Measurements from ENCODE around the gene PPP1R14B.

PPP1R14B gene

DNA sequence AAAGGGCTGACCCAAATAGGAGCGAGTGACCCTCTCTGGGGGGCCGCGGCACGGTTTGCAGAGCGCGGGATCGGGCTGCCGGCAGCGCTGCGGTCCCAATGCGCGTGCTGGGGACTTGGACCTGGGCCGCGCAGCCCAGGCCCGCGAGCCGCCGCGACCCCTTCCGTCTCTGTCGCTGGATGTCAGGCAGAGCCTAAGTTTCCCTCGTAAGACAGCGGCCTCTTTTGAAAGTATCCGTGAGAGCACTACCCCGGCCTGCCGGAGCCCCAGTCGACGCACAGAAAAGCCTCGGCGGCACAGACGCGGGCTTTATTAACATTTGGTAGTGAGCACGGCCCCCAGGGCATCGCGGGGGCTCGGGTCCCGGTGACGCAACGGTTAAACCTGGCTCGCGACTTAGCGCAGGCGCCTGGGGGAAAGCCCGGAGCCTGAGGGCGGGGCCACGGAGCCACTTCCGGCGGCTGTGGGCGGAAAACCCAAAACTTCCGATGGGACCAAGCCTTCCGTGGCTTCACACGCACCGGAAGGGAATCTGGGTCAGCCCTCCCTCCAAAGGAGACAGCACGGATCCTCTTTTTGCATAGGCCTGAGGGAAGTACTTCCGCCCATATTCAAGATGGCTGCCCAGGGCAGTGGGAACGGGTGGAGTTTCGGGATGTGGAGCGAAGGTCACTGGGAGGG lies 22.9 kb upstream of the PPP1R14B start:
- H3K27me3 ChIP-seq (replicated peaks; ENCODE audit: insufficient read depth, low read length) = no peaks in the 10 kb centered on the region
- H3K4me3 ChIP-seq (ENCODE audit: low read length) = peak overlapping the region; percentile 80
- peak overlapping the region; percentile 84 for H3K9ac ChIP-seq (ENCODE audit: low read length)
- H3K79me2 ChIP-seq (ENCODE audit: low read length) = peaks cover 11% of the 10 kb centered on the region; the same call in 1 of the 2 replicates
- no peaks in the 10 kb centered on the region for H3K36me3 ChIP-seq (replicated peaks; ENCODE audit: insufficient read depth, low read length)
- H3K27ac ChIP-seq (ENCODE audit: low read length) = peak overlapping the region; percentile 83
- H3K4me1 ChIP-seq (ENCODE audit: low read length) = 0 out of 2 replicates have a peak, but pooled peaks cover 5% of the 10 kb centered on the region
- peak overlapping the region; percentile 83 for H3K4me2 ChIP-seq (ENCODE audit: low read depth, low read length)
- H3F3A ChIP-seq (ENCODE audit: insufficient read depth, low read length) = peaks cover 26% of the 10 kb centered on the region
- H3K9me2 ChIP-seq (replicated peaks; ENCODE audit: insufficient read depth, low read length) = no peaks in the 10 kb centered on the region
- TF ChIP-seq, protein P1, sequence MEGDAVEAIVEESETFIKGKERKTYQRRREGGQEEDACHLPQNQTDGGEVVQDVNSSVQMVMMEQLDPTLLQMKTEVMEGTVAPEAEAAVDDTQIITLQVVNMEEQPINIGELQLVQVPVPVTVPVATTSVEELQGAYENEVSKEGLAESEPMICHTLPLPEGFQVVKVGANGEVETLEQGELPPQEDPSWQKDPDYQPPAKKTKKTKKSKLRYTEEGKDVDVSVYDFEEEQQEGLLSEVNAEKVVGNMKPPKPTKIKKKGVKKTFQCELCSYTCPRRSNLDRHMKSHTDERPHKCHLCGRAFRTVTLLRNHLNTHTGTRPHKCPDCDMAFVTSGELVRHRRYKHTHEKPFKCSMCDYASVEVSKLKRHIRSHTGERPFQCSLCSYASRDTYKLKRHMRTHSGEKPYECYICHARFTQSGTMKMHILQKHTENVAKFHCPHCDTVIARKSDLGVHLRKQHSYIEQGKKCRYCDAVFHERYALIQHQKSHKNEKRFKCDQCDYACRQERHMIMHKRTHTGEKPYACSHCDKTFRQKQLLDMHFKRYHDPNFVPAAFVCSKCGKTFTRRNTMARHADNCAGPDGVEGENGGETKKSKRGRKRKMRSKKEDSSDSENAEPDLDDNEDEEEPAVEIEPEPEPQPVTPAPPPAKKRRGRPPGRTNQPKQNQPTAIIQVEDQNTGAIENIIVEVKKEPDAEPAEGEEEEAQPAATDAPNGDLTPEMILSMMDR (IDR thresholded peaks at IDR 0.05; ENCODE audit: low read length) = peak; percentile 11; the same call in 1 of the 2 replicates
- TF ChIP-seq EZH2 (optimal IDR thresholded peaks at IDR 0.05; ENCODE audit: low read depth, low read length) = no peak
- TF ChIP-seq EZH2phosphoT487 (IDR thresholded peaks at IDR 0.05; ENCODE audit: low read length) = no peak
- H2AFZ ChIP-seq (ENCODE audit: low read length) = peak overlapping the region; percentile 73
- no peaks in the 10 kb centered on the region for H4K20me1 ChIP-seq (ENCODE audit: insufficient read depth, low read length)
- peak; percentile 99 for DNase-seq
- no peaks in the 10 kb centered on the region for H3K9me3 ChIP-seq (replicated peaks; ENCODE audit: insufficient read depth, low read length)

DNA sequence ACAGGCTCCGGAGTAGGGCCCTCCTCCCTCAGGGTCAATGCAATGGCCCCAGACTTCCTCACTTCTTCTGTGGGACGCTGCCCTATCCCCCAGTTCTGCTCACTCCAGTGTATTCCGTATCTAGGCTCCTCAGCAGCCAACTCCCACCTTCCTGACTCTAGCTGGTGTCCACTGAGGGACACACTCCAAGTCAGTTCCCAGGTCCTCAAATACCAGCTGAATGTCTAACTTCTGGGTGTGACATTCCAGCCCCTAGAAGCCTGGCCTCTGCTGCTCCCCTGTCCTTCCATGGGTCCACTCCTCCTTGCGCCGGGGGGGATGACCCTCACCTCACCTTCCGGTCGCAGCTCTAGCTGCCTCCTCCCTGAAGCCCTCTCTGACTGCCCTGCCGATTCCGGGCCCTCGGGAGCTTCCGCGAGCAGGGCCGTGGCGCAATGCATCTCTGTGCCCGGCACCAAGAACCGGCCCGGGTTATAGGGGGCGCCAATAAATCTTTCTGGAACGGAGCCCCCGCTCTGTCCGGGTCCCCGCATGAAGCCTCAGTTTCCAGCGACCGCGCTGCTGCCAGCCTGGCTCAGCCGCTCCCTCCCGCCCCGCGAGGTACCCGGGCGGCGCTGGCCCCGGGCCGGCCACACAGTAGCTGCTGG lies 22.3 kb upstream of the PPP1R14B start:
- DNase-seq = peak; percentile 54
- TF ChIP-seq EZH2phosphoT487 (IDR thresholded peaks at IDR 0.05; ENCODE audit: low read length) (no peak), EZH2 (optimal IDR thresholded peaks at IDR 0.05; ENCODE audit: low read depth, low read length) (no peak)
- TF ChIP-seq, protein P1 (IDR thresholded peaks at IDR 0.05; ENCODE audit: low read length) = no peak
- H3K4me1 ChIP-seq (ENCODE audit: low read length) = 0 out of 2 replicates have a peak, but pooled peaks cover 5% of the 10 kb centered on the region
- H3K4me3 ChIP-seq (ENCODE audit: low read length) = peak overlapping the region; percentile 80
- H3K9me2 ChIP-seq (replicated peaks; ENCODE audit: insufficient read depth, low read length) = no peaks in the 10 kb centered on the region
- H3K27me3 ChIP-seq (replicated peaks; ENCODE audit: insufficient read depth, low read length) = no peaks in the 10 kb centered on the region
- H3K9me3 ChIP-seq (replicated peaks; ENCODE audit: insufficient read depth, low read length) = no peaks in the 10 kb centered on the region
- peaks cover 26% of the 10 kb centered on the region for H3F3A ChIP-seq (ENCODE audit: insufficient read depth, low read length)
- H3K36me3 ChIP-seq (replicated peaks; ENCODE audit: insufficient read depth, low read length) = no peaks in the 10 kb centered on the region
- no peaks in the 10 kb centered on the region for H4K20me1 ChIP-seq (ENCODE audit: insufficient read depth, low read length)
- peak overlapping the region; percentile 83 for H3K27ac ChIP-seq (ENCODE audit: low read length)
- H3K4me2 ChIP-seq (ENCODE audit: low read depth, low read length) = peak overlapping the region; percentile 83
- H3K79me2 ChIP-seq (ENCODE audit: low read length) = peaks cover 11% of the 10 kb centered on the region; the same call in 1 of the 2 replicates
- H2AFZ ChIP-seq (ENCODE audit: low read length) = peak overlapping the region; percentile 73
- H3K9ac ChIP-seq (ENCODE audit: low read length) = peak overlapping the region; percentile 84

DNA sequence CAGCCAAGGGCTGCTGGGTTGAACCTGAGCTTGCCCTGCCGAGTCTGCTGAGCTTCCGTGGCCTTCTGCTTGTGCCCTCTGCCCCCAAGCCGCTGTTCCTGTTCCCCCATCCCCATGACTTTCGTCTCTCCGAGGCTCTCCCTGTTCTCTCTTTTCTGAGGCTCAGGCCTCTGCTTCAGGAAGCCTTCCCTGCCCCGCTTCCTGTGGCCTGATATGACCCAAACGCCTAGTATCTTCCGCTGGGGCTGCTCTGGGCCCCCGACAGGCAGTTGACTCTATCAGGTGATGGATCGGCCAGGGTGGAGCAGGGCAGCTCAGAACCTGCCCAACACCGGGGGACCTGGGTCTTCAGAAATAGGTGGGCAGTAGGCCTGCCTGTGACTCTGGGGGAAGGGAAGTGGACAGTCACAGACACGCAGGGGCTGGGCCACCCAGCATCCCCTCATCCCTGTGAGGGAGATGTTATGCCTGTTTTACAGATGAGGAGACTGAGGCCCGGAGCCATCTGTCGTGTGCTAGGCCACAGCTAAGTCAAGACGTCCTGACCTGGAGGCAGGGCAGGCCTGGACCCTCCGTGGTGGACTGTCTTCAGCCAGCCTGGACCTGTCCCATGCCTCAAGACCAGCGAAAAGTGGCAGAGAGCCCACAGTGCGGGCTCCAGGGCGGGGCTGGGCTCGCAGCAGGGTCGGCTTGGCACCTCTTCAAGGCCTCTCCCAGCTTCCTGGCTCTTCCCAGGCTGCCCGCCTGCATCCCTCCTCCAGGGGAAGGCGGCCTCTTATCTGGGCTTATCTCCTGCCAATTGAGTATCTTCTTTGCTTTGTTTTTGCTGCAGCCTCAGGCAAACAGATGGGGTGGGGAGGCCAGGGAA lies 21.5 kb upstream of the PPP1R14B start:
- H3K27ac ChIP-seq (ENCODE audit: low read length) = peak overlapping the region; percentile 83; the same call in 1 of the 2 replicates
- no peaks in the 10 kb centered on the region for H3K27me3 ChIP-seq (replicated peaks; ENCODE audit: insufficient read depth, low read length)
- H3F3A ChIP-seq (ENCODE audit: insufficient read depth, low read length) = peaks cover 26% of the 10 kb centered on the region
- DNase-seq = no peak
- peak overlapping the region; percentile 73; the same call in 1 of the 2 replicates for H2AFZ ChIP-seq (ENCODE audit: low read length)
- H4K20me1 ChIP-seq (ENCODE audit: insufficient read depth, low read length) = no peaks in the 10 kb centered on the region
- H3K9me2 ChIP-seq (replicated peaks; ENCODE audit: insufficient read depth, low read length) = no peaks in the 10 kb centered on the region
- H3K4me3 ChIP-seq (ENCODE audit: low read length) = peak overlapping the region; percentile 80
- H3K36me3 ChIP-seq (replicated peaks; ENCODE audit: insufficient read depth, low read length) = no peaks in the 10 kb centered on the region
- H3K9me3 ChIP-seq (replicated peaks; ENCODE audit: insufficient read depth, low read length) = no peaks in the 10 kb centered on the region
- H3K4me2 ChIP-seq (ENCODE audit: low read depth, low read length) = peak overlapping the region; percentile 83
- peaks cover 11% of the 10 kb centered on the region; the same call in 1 of the 2 replicates for H3K79me2 ChIP-seq (ENCODE audit: low read length)
- TF ChIP-seq, protein P1 (IDR thresholded peaks at IDR 0.05; ENCODE audit: low read length) = no peak
- TF ChIP-seq EZH2phosphoT487 (IDR thresholded peaks at IDR 0.05; ENCODE audit: low read length) (no peak), EZH2 (optimal IDR thresholded peaks at IDR 0.05; ENCODE audit: low read depth, low read length) (no peak)
- H3K9ac ChIP-seq (ENCODE audit: low read length) = peak overlapping the region; percentile 84; the same call in 1 of the 2 replicates
- 0 out of 2 replicates have a peak, but pooled peaks cover 5% of the 10 kb centered on the region for H3K4me1 ChIP-seq (ENCODE audit: low read length)

Measured in MM.1S (cell line).